SU-DHL-6 (cell line): ENCODE data around the gene PTBP3.

Source experiments
- H2AFZ ChIP-seq: fragments of 200-600 bp; sonication (generic); 2 replicates; pipeline ENCODE4 v1.6.1; 2014; ENCODE audit warnings: low read depth, mild to moderate bottlenecking, moderate library complexity, mixed read lengths, antibody characterized with exemption, low read length; ENCODE audit not compliant: severe bottlenecking
- H3F3A ChIP-seq: fragments of 200-600 bp; shearing (Covaris generic); 2 replicates; pipeline ENCODE4 v1.6.0; 2016; ENCODE audit warnings: antibody characterized with exemption, mild to moderate bottlenecking; ENCODE audit not compliant: insufficient read depth
- H3K27ac ChIP-seq: fragments of 200-600 bp; sonication (generic); 2 replicates; pipeline ENCODE4 v1.5.1; 2016; ENCODE audit warnings: low read depth, mild to moderate bottlenecking, low read length, moderate library complexity, mixed read lengths
- H3K27me3 ChIP-seq: fragments of 200-600 bp; sonication (generic), shearing (Covaris generic); 2 replicates; pipeline ENCODE4 v1.6.0; 2014; ENCODE audit warnings: mild to moderate bottlenecking, low read length
- H3K36me3 ChIP-seq: fragments of 200-600 bp; sonication (generic); 2 replicates; pipeline ENCODE4 v1.6.1; 2014; ENCODE audit warnings: mild to moderate bottlenecking, low read length, mixed read lengths
- H3K4me2 ChIP-seq: fragments of 300-600, 200-600 bp; shearing (Covaris generic), sonication (generic); 2 replicates; pipeline ENCODE4 v1.6.0; 2014; ENCODE audit warnings: low read length, low read depth, mild to moderate bottlenecking; ENCODE audit not compliant: poor library complexity, severe bottlenecking
- H3K4me3 ChIP-seq: fragments of 200-600 bp; sonication (generic); 2 replicates; pipeline ENCODE4 v1.5.1; 2014; ENCODE audit warnings: antibody characterized with exemption, low read length, mild to moderate bottlenecking, mixed read lengths; ENCODE audit not compliant: insufficient read depth, poor library complexity, severe bottlenecking
- H3K79me2 ChIP-seq: fragments of 200-600 bp; sonication (generic); 2 replicates; pipeline ENCODE4 v1.6.1; 2014; ENCODE audit warnings: mild to moderate bottlenecking, low read length, moderate library complexity; ENCODE audit not compliant: insufficient read depth
- H3K9ac ChIP-seq: fragments of 200-600 bp; sonication (generic); 2 replicates; pipeline ENCODE4 v1.7.0; 2014; ENCODE audit warnings: mild to moderate bottlenecking, low read length
- H3K9me2 ChIP-seq: fragments of 200-600 bp; sonication (generic); replicated peaks from 2 replicates; pipeline ENCODE4 v1.6.1; 2014; ENCODE audit warnings: low read length; ENCODE audit not compliant: insufficient read depth
- H3K9me3 ChIP-seq: fragments of 200-600 bp; sonication (generic); 2 replicates; pipeline ENCODE4 v1.6.1; 2014; ENCODE audit warnings: low read length, mixed read lengths; ENCODE audit not compliant: insufficient read depth
- H4K20me1 ChIP-seq: fragments of 200-600 bp; sonication (generic); 2 replicates; pipeline ENCODE4 v1.6.1; 2014; ENCODE audit warnings: low read depth, mild to moderate bottlenecking, antibody characterized with exemption, low read length, moderate library complexity, mixed read lengths
- EZH2phosphoT487 ChIP-seq: fragments of 200-600 bp; sonication (generic), shearing (Covaris generic); conservative IDR thresholded peaks from 2 replicates; pipeline ENCODE4 v1.6.1; 2018; ENCODE audit warnings: mild to moderate bottlenecking, antibody characterized with exemption, low read length, moderate library complexity, mixed read lengths
- TF ChIP-seq, protein P1 (sequence below): fragments of 200-600 bp; sonication (generic); IDR thresholded peaks from one replicate; pipeline ENCODE4 v1.5.1; 2017; ENCODE audit warnings: antibody characterized with exemption, mild to moderate bottlenecking, low read length, moderate library complexity; ENCODE audit not compliant: insufficient read depth, poor library complexity, severe bottlenecking

The PTBP3 gene

DNA sequence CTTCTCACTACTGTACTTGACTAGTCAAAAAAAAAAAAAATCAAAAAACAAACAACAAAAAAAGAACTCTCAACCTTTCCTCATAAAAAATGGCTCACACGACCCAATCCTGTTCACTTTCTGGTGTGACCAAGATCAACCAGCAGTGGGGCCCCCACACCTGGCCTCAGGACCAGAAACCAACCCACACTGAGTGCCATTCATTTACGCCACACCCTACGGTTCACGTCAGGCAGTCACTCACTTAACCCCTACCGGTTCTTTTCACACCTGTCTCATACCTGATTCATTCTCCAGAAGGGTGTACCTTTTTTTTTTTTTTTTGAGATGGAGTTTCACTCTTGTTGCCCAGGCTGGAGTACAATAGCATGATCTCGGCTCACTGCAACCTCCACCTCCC is 164.1 kb downstream of the PTBP3 start:
- no peaks in the 10 kb centered on the region for H3K79me2 ChIP-seq
- H3K27me3 ChIP-seq = no peaks in the 10 kb centered on the region
- no peak overlapping the region for H3K27ac ChIP-seq
- H4K20me1 ChIP-seq = no peaks in the 10 kb centered on the region
- TF ChIP-seq EZH2phosphoT487 = no peak
- TF ChIP-seq, protein P1, sequence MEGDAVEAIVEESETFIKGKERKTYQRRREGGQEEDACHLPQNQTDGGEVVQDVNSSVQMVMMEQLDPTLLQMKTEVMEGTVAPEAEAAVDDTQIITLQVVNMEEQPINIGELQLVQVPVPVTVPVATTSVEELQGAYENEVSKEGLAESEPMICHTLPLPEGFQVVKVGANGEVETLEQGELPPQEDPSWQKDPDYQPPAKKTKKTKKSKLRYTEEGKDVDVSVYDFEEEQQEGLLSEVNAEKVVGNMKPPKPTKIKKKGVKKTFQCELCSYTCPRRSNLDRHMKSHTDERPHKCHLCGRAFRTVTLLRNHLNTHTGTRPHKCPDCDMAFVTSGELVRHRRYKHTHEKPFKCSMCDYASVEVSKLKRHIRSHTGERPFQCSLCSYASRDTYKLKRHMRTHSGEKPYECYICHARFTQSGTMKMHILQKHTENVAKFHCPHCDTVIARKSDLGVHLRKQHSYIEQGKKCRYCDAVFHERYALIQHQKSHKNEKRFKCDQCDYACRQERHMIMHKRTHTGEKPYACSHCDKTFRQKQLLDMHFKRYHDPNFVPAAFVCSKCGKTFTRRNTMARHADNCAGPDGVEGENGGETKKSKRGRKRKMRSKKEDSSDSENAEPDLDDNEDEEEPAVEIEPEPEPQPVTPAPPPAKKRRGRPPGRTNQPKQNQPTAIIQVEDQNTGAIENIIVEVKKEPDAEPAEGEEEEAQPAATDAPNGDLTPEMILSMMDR = no peak
- no peaks in the 10 kb centered on the region for H3F3A ChIP-seq
- no peak overlapping the region for H2AFZ ChIP-seq
- no peaks in the 10 kb centered on the region for H3K9me3 ChIP-seq
- H3K36me3 ChIP-seq = no peaks in the 10 kb centered on the region
- no peak overlapping the region for H3K9ac ChIP-seq
- no peak overlapping the region for H3K4me2 ChIP-seq
- H3K9me2 ChIP-seq = no peaks in the 10 kb centered on the region
- H3K4me3 ChIP-seq = no peak overlapping the region

DNA sequence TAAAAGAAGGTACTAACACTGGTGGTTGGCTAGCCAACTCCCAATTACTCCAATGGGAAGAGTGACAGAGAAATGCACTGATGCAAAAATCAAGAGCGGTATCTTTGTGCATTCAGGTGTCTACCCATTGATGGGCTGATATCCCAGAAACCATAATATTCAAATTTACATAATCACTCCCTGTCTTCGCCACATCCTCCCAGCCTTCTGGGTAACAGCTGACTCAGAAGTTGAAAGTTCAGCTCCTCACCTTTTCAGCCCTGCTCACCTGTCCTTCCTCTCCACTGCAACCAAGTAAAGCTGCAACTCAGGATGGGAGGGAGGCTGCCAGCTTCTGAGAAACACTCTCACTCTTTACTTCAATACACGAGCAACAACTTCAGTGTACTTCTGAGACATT is 165.2 kb downstream of the PTBP3 start:
- H4K20me1 ChIP-seq = no peaks in the 10 kb centered on the region
- H3K27me3 ChIP-seq = no peaks in the 10 kb centered on the region
- H3K9me2 ChIP-seq = no peaks in the 10 kb centered on the region
- no peak overlapping the region for H3K4me2 ChIP-seq
- H3K27ac ChIP-seq = no peak overlapping the region
- TF ChIP-seq, protein P1 = no peak
- no peak for TF ChIP-seq EZH2phosphoT487
- no peaks in the 10 kb centered on the region for H3K9me3 ChIP-seq
- no peaks in the 10 kb centered on the region for H3K36me3 ChIP-seq
- no peaks in the 10 kb centered on the region for H3K79me2 ChIP-seq
- H2AFZ ChIP-seq = no peak overlapping the region
- H3F3A ChIP-seq = no peaks in the 10 kb centered on the region
- H3K4me3 ChIP-seq = no peak overlapping the region
- H3K9ac ChIP-seq = no peak overlapping the region
